Mesodermal cell (in vitro differentiated cells): ENCODE measurements around the gene C10orf62. TPM values are rescaled to one million over a fixed set of nuclear protein-coding genes. Genes with fewer than 3 reads are reported as not detected.

ENCODE experiments used
- H3K27ac ChIP-seq: 2 replicates; pipeline ENCODE4 v1.7.0; 2013; ENCODE audit warnings: mild to moderate bottlenecking, low read depth, low read length, moderate library complexity; ENCODE audit not compliant: severe bottlenecking
- H3K36me3 ChIP-seq: 2 replicates; pipeline ENCODE4 v1.7.1; 2013; ENCODE audit warnings: mild to moderate bottlenecking, low read length, moderate library complexity; ENCODE audit not compliant: control insufficient read depth, insufficient read depth
- H3K4me1 ChIP-seq: one replicate; pipeline ENCODE4 v1.7.1; 2013; ENCODE audit warnings: mild to moderate bottlenecking, low read length; ENCODE audit not compliant: insufficient read depth, control insufficient read depth, poor library complexity, severe bottlenecking
- H3K4me3 ChIP-seq: 2 replicates; pipeline ENCODE4 v1.7.0; 2013; ENCODE audit warnings: low read length, control low read depth, mild to moderate bottlenecking; ENCODE audit not compliant: insufficient read depth, poor library complexity, severe bottlenecking; ENCODE audit errors: extremely low read depth
- H3K9me3 ChIP-seq: 2 replicates; pipeline ENCODE4 v1.7.1; 2013; ENCODE audit warnings: mild to moderate bottlenecking, low read length, moderate library complexity; ENCODE audit not compliant: control insufficient read depth
- WGBS, 2 experiments: methylation state at CpG; one replicate each; pipeline ENCODE4 v1.1.5; 2013; ENCODE audit warnings: missing lambda C conversion rate in 2 of 2; ENCODE audit not compliant: insufficient coverage in 2 of 2; 5-methylcytosine and 5-hydroxymethylcytosine counted together
- polyA plus RNA-seq, 2 experiments: library from polyadenylated mRNA; stranded (reverse); fragments of 50-300 nt; gene quantifications; one replicate each; pipeline ENCODE4 v1.2.3, GENCODE V29; 2013

Gene C10orf62, protein sequence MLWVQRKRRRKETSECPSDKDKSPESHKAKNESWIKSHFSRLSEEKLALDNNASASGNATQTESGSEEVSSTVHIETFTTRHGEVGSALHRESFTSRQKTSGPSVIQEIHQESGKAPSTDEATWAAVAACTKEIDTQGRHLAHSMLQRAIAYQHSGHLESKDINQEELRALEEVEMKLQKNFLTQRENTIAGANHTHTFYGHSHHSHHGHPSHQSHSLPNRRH
- not detected for polyA plus RNA-seq (2013, experiment 1 of 2)
- not detected for polyA plus RNA-seq (2013, experiment 2 of 2)

DNA sequence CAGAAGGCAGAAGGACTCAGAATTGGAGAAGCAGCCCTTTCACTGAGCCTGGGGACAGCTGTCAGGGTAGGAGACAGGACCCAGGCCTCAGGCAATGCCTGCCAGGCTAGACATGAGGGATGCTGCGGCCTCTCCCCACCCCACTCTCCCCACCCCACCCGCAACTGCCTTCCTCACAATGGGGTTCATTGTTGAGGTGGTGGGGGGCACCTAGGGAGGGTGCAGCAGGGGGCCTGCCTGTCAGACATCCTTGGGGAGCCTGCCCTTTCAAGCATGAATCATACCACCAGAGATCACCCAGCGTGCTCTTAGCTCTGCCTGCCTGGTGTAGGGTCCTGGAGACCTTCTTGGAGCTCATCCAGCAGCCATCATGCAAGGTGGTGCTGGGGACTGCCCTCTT lies at the start of gene C10orf62:
Gene C10orf62, plus strand, starts transcription at position 243 of the 400 bp plus-strand sequence. CDS start 177 bp downstream, outside the sequence.
- Histone ChIP-seq H3K4me3 (no peak within 1 kb of the TSS), H3K27ac (no peak within 1 kb of the TSS), H3K36me3 (no peaks in the 10 kb centered on the region), H3K4me1 (no peaks in the 10 kb centered on the region), H3K9me3 (no peaks in the 10 kb centered on the region)
- 80% methylated on average over 1 of the region's 3 CpGs; no CpG with 5 or more reads in 1 of the 2 experiments for WGBS, 2 experiments

DNA sequence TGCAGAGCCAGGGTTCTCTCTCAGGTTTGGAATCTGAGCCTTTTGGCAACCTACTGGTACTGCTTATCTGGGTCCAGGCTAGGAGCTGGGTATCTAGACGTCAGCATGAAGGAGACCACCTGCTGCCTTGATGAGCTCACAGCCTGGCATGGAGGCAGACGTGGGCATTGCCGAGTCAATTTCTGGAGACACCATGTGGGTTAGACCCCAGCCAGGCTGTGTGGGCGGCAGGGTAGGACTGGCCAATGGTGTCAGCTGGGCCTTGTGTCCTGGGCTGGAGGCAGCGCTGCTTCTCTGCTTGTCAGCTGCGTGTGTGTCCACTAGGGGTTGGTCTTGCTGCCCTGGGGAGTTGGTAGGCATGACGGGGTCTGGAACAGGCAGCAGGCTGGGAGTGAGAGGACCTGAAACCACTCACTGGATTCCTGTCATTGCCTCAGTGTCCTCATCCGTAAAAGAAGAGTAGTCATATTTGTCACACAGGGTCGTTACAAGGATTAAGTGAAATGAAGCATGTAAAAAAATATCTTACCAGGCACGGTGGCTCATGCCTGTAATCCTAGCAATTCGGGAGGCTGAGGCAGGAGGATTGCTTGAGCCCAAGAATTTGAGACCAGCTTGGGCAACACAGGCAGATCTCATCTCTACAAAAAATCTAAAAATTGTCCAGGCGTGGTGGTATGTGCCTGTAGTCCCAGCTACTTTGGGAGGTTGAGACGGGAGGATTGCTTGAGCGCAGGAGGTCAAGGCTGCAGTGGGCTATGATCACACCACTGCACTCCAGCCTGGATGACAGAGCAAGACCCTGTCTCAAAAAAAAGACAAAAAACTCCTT lies 48.6 kb upstream of the C10orf62 start:
- no peaks in the 10 kb centered on the region for H3K36me3 ChIP-seq
- 92 to 95% methylated on average over 11 to 13 of the region's 14 CpGs for WGBS, 2 experiments
- H3K27ac ChIP-seq = peak overlapping the region; percentile 96
- H3K9me3 ChIP-seq = no peaks in the 10 kb centered on the region
- no peak overlapping the region for H3K4me3 ChIP-seq
- peaks cover 55% of the 10 kb centered on the region for H3K4me1 ChIP-seq

DNA sequence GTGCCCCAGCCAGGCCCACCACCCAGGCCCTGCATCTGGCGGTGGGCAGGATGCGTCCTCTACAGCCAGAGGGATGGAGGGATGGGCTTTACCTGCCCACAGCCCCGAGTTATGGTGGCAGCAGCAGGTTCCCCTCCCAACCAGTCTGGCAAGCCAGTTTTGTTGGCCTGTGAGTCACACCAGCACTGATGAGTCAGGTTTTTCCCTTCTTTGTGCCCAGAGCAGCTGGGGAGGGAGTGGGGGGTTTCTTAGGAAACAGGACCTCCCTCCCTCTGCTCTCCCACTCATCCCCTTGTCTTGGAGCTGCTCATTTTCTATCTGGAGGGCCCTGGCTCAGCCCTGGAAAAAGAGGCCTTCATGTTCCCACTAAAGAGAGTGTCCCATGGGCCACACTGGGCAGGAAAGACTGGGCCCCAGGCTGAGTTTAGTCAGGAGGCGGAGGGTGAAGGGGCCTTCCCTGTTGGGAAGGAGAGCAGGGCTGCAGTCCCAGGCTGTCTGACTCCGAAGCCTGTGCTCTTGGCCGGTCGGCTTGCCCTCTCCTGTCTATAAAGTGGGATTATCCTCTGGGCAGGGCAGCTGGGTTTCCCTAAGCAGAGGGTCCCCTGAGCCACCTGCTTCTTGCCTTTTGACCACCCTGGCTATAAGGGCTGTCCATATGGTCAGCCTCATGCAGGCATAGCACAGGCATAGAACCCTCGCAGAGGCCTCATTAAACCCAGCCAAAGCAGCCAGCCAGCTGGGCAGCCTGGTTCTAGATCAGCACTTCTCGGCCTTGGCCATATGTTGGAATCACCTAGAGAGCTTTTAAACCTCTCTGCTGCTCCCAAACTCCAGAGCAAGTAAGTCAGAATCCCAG lies 47.1 kb upstream of the C10orf62 start:
- Histone ChIP-seq H3K27ac (peak overlapping the region; percentile 96), H3K4me1 (peaks cover 59% of the 10 kb centered on the region), H3K9me3 (no peaks in the 10 kb centered on the region), H3K36me3 (no peaks in the 10 kb centered on the region), H3K4me3 (no peak overlapping the region)
- WGBS, 2 experiments = 72 to 79% methylated on average over 4 to 9 of the region's 9 CpGs

DNA sequence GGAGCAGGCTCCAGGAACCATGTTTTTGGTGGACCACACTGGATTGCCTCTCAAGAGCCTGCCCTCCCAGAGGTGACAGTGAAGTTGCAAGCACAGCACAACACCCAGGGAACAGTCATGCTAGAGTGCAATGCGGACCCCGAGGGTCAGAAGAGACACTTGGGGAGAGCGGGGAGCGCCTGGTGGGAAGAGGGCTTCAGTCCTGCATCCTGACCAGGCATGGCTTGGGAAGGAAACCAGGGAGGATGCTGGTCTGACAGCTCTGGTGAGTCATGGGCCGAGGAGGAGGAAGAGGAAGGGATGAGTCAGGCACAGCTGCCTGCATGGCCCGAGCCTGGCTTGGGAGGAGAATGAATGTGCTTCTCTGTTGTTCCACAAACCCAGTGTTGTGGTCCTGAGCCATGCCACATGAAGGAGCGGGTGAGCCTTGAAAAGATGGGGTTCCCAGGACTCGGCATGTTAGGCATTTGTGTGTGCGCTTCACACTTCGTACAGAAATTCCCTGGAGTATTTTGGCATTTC lies 46.4 kb upstream of the C10orf62 start:
- no peaks in the 10 kb centered on the region for H3K36me3 ChIP-seq
- 50 to 75% methylated on average over 6 to 8 of the region's 10 CpGs for WGBS, 2 experiments
- H3K9me3 ChIP-seq = no peaks in the 10 kb centered on the region
- H3K4me3 ChIP-seq = no peak overlapping the region
- peak overlapping the region; percentile 96 for H3K27ac ChIP-seq
- peaks cover 63% of the 10 kb centered on the region for H3K4me1 ChIP-seq

DNA sequence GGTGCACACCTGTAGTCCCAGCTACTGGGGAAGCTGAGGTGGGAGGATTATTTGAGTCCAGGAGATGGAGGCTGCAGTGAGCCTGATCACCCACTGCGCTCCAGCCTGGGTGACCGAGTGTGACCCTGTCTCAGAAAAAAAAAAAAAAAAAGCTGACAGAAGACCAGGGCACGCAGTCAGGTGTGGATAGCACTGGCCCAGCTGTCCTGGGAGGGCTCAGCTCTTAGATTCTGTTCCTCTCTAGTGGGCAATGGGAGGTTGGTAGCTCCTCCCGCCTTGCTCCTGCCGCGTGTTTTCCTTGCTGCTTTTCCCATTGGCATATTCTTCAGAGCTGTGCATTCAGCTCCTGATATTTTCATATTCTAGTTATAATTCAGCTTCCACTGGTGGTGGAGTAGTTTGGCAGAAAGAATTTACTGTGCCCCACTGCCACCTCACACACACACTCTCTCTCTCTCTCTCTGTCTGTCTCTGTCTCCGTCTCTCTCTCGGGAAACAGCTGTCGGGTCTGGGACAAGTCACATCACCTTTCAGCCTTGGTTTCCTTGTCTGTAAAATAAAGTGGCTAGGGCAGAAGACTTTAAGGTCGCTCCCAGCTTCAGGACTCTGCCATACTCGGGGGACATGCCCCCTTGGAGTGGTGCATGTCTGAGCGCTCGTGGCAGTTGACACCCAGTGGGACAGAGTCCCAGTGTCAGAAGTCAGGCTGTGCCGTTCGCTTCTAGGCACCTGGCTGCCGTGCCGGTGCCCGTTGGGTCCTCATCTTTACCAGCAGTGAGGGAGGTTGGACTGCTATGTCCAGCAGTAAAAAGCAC lies 42.9 kb upstream of the C10orf62 start:
- no peak overlapping the region for H3K4me3 ChIP-seq
- no peaks in the 10 kb centered on the region for H3K9me3 ChIP-seq
- no peaks in the 10 kb centered on the region for H3K36me3 ChIP-seq
- 92 to 93% methylated on average over 8 to 11 of the region's 18 CpGs for WGBS, 2 experiments
- peaks cover 65% of the 10 kb centered on the region for H3K4me1 ChIP-seq
- H3K27ac ChIP-seq = no peak overlapping the region

DNA sequence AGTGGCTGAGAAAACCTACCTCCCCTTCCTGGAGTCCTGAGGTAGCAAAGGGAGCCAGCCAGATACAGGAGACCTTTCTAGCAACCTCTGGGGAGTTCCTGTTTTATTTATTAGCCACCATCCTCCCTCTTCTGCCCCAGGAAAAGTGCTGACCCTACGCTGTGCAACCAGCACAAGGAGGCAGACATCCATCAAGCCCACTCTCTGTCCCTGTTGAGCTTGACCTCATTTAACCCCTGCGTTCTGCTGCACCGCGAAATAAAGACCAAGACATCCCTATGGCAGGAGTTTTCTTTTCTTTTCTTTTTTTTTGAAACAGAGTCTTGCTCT lies 42.3 kb upstream of the C10orf62 start:
- WGBS, 2 experiments = 78 to 97% methylated on average over 3 to 4 of the region's 4 CpGs
- Histone ChIP-seq H3K36me3 (no peaks in the 10 kb centered on the region), H3K9me3 (no peaks in the 10 kb centered on the region), H3K4me1 (peaks cover 60% of the 10 kb centered on the region), H3K4me3 (no peak overlapping the region), H3K27ac (no peak overlapping the region)

DNA sequence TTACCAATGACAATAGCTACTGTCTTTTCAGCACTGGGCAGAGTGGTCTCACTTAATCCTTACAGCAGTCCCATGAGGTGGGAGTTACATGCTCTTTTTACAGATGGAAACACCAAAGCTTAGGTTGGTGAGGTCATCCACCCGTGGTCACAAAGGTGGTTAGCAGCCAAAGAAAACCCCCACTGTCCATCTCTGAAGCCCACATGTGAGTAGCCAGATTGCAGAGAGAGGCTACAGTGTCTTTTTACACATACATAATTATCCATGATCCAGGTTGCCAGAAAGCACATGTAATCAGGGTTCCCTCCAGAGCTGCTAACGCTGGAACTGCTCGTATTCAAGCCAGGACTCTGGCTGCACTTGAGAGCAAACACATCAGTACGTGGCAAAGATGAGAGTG lies 41.6 kb upstream of the C10orf62 start:
- H3K4me3 ChIP-seq = no peak overlapping the region
- H3K4me1 ChIP-seq = peaks cover 53% of the 10 kb centered on the region
- H3K36me3 ChIP-seq = no peaks in the 10 kb centered on the region
- no peaks in the 10 kb centered on the region for H3K9me3 ChIP-seq
- 82 to 92% methylated on average over 3 to 4 of the region's 4 CpGs for WGBS, 2 experiments
- no peak overlapping the region for H3K27ac ChIP-seq

DNA sequence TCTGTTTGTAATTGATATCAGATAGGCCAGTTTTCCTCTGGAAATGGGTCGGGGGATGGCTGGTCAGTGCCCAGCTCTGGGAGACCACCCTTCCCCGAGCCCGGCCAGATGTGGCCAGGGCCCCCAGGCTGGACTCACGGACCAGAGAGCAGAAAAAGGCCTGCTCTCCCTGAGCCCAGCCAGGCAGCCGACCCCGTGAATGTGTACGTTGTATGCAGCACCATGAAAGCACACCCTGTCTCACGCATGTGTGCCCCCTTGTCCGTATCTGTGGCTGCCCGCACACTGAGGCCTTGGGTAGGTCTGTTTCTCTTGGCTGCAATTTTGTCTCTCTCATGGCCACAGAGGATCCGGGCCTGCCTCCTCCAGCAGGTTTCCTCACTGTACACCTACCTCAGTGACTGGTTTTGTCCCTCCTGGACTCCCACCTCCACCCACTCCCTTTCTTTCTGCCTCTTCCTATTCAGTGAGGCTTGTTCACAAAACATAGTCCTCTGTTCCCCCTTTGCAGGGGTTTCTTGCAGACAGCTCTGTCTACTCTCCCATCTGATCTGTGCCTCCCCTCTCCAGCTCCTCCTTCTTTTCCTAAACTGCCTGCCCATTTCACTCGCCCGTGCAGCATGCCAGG lies 40.6 kb upstream of the C10orf62 start:
- Histone ChIP-seq H3K4me1 (peaks cover 50% of the 10 kb centered on the region), H3K9me3 (no peaks in the 10 kb centered on the region), H3K27ac (peak overlapping the region; percentile 53), H3K4me3 (no peak overlapping the region), H3K36me3 (no peaks in the 10 kb centered on the region)
- WGBS, 2 experiments = 93 to 95% methylated on average over 13 of the region's 13 CpGs

DNA sequence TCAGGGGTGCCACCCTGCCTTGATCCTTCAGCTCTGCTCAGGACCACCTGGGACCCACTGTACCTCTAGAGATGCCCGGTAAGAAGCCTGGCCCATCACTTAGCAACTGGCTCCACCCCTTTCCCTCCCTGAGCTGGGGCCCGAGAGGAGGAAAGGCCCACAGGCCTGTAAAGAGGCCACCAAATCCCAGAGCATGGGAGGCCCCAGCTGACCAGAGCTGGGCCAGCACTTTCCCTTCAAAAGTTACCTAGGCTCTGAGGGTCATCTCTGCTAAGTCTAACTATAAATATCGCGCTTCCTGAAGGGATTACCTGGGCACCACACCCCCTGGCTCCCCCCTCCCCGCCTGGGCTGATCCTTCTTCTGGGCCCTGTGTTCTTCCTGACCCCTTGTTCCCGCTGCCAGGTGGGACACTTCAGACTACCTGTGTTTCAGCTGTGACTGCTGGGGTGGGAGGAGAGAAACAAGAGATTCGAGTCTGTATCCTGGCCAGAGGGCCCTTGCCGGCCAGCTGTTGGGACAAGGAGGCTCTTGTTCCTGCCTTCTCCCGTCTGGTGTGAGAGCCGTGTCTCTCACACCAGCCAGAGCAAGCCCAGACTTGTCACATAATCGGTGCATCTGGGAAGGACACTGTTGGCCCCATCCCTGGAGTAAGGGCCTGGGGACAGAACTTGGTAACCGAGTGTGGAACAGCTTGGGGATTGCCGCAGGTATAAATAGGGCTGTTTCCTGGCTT lies 39.8 kb upstream of the C10orf62 start:
- Histone ChIP-seq H3K9me3 (no peaks in the 10 kb centered on the region), H3K4me3 (no peak overlapping the region), H3K27ac (peak overlapping the region; percentile 75), H3K36me3 (no peaks in the 10 kb centered on the region), H3K4me1 (peaks cover 46% of the 10 kb centered on the region)
- 52 to 68% methylated on average over 9 to 13 of the region's 13 CpGs for WGBS, 2 experiments
